Retina (tissue), 1 donor: Measurements from ENCODE around the gene OR2V2.

Experiments used
- DNase-seq: peaks from one replicate; pipeline ENCODE4 v3.0.0-alpha.2; 2016

Gene OR2V2

GRCh38 chr5:181145133-181145532 is 2.3 kb upstream of the OR2V2 start:
- no peak for DNase-seq

GRCh38 chr5:181149355-181149754 is 2.0 kb downstream of the OR2V2 start:
- no peak for DNase-seq

- no peak for DNase-seq
Measured at GRCh38 chr5:181149806-181150733, 2.7 kb downstream of the OR2V2 start.

- no peak for DNase-seq
Measured at GRCh38 chr5:181151146-181151545, 3.8 kb downstream of the OR2V2 start.

- DNase-seq, result no peak
Measured at GRCh38 chr5:181152406-181152805, 5.0 kb downstream of the OR2V2 start.

- DNase-seq, result no peak
Measured at GRCh38 chr5:181153814-181154213, 6.4 kb downstream of the OR2V2 start.

GRCh38 chr5:181156758-181157157 is 9.4 kb downstream of the OR2V2 start:
- DNase-seq, result no peak

GRCh38 chr5:181158869-181159268 is 11.5 kb downstream of the OR2V2 start:
- no peak for DNase-seq

- peak; percentile 91 for DNase-seq
Measured at GRCh38 chr5:181159286-181160151, 12.1 kb downstream of the OR2V2 start.

GRCh38 chr5:181160152-181160754 is 12.9 kb downstream of the OR2V2 start:
- DNase-seq, result peak; percentile 60

- DNase-seq, result peak; percentile 67
Measured at GRCh38 chr5:181160755-181161533, 13.6 kb downstream of the OR2V2 start.

GRCh38 chr5:181161534-181162175 is 14.3 kb downstream of the OR2V2 start:
- DNase-seq, result no peak

GRCh38 chr5:181163487-181164075 is 16.2 kb downstream of the OR2V2 start:
- DNase-seq, result no peak

- peak; percentile 22 for DNase-seq
Measured at GRCh38 chr5:181164076-181164952, 16.9 kb downstream of the OR2V2 start.

- DNase-seq, result no peak
Measured at GRCh38 chr5:181166812-181167733, 19.7 kb downstream of the OR2V2 start.

GRCh38 chr5:181167814-181168488 is 20.6 kb downstream of the OR2V2 start:
- DNase-seq, result peak; percentile 44

GRCh38 chr5:181168595-181169118 is 21.3 kb downstream of the OR2V2 start:
- no peak for DNase-seq

GRCh38 chr5:181169459-181170236 is 22.3 kb downstream of the OR2V2 start:
- DNase-seq, result peak; percentile 71
